Breast epithelium (tissue), 3 donors: ENCODE results near the gene AFF3.

Experiments
- CTCF ChIP-seq, 3 donors: fragments of 450-650 bp; IDR thresholded peaks; one replicate each; pipeline ENCODE4 v1.5.1; 2016 to 2017; ENCODE audit warnings: antibody characterized with exemption in 3 of 3, mild to moderate bottlenecking in 3 of 3, moderate library complexity in 3 of 3
- POLR2A ChIP-seq: fragments of 450-650 bp; IDR thresholded peaks from one replicate; pipeline ENCODE4 v1.6.1; 2016; ENCODE audit warnings: antibody characterized with exemption, mild to moderate bottlenecking, moderate library complexity

- no peak for TF ChIP-seq CTCF (IDR thresholded peaks at IDR 0.05)
- TF ChIP-seq POLR2A: no peak
Measured at GRCh38 chr2:99757611-99758114, 384.7 kb downstream of the AFF3 start.
